HTERT RPE-1 (cell line): ENCODE data around the gene TRIM54.
"Not testable (repeated sequence)": the region's sequence is repeated elsewhere in the genome, so short reads cannot be mapped to it uniquely, and the experiment has no call there.

Source experiments
- in situ Hi-C: fragments of 300-500 bp; cut with MboI; formaldehyde crosslinking; loops from 4 replicates; pipeline ENCODE4 v1.14.3; 2020; ENCODE audit warnings: low sequenced_read_pairs

TRIM54 gene

GRCh38 chr2:27281442-27281841, 787 bp upstream of the TRIM54 start:
- in situ Hi-C loops, result no loop called here

- in situ Hi-C loops, result no loop called here
These were observed 663 bp downstream of the TRIM54 start for GRCh38 chr2:27282892-27283291.

GRCh38 chr2:27284996-27285395, 2.8 kb downstream of the TRIM54 start:
- in situ Hi-C loops, result no loop called here

- in situ Hi-C loops, result no loop called here
These were observed 3.3 kb downstream of the TRIM54 start for GRCh38 chr2:27285481-27285880.

- in situ Hi-C loops, result no loop called here
These were observed 6.4 kb downstream of the TRIM54 start for GRCh38 chr2:27288610-27289009.

GRCh38 chr2:27290549-27290948, 8.3 kb downstream of the TRIM54 start:
- in situ Hi-C loops, result no loop called here

GRCh38 chr2:27291865-27292264, 9.6 kb downstream of the TRIM54 start:
- in situ Hi-C loops, result no loop called here

- in situ Hi-C loops, result no loop called here
These were observed 12.7 kb downstream of the TRIM54 start for GRCh38 chr2:27294928-27295327.

- in situ Hi-C loops, result no loop called here
These were observed 14.3 kb downstream of the TRIM54 start for GRCh38 chr2:27296481-27296880.

- in situ Hi-C loops, result no loop called here
These were observed 15.0 kb downstream of the TRIM54 start for GRCh38 chr2:27297195-27297594.

GRCh38 chr2:27298391-27299080, 16.3 kb downstream of the TRIM54 start:
- in situ Hi-C loops, result no loop called here

GRCh38 chr2:27300606-27301005, 18.4 kb downstream of the TRIM54 start:
- in situ Hi-C loops, result not testable (repeated sequence)

- in situ Hi-C loops, result no loop called here
These were observed 21.1 kb downstream of the TRIM54 start for GRCh38 chr2:27303093-27304025.

- in situ Hi-C loops, result no loop called here
These were observed 22.4 kb downstream of the TRIM54 start for GRCh38 chr2:27304488-27305240.

GRCh38 chr2:27305516-27305915, 23.3 kb downstream of the TRIM54 start:
- in situ Hi-C loops, result no loop called here

GRCh38 chr2:27306136-27306535, 23.9 kb downstream of the TRIM54 start:
- in situ Hi-C loops, result no loop called here

GRCh38 chr2:27306573-27307286, 24.5 kb downstream of the TRIM54 start:
- in situ Hi-C loops, result no loop called here

- in situ Hi-C loops, result no loop called here
These were observed 25.0 kb downstream of the TRIM54 start for GRCh38 chr2:27307287-27307544.

GRCh38 chr2:27307545-27308358, 25.5 kb downstream of the TRIM54 start:
- in situ Hi-C loops, result no loop called here

GRCh38 chr2:27308359-27308881, 26.2 kb downstream of the TRIM54 start, which contains the start of gene UCN:
TSS of gene UCN (minus strand) at chr2:27308445. CDS start at chr2:27307895, 550 bp downstream.
- in situ Hi-C loops, result no loop called here
